Measurements from ENCODE around the gene SENP2.
"Not testable (repeated sequence)": the region's sequence is repeated elsewhere in the genome, so short reads cannot be mapped to it uniquely, and the experiment has no call there.

Gene SENP2

GRCh38 chr3:185594073-185594472 is 8.0 kb downstream of the SENP2 start:
- DNase-seq = no peak

DNA sequence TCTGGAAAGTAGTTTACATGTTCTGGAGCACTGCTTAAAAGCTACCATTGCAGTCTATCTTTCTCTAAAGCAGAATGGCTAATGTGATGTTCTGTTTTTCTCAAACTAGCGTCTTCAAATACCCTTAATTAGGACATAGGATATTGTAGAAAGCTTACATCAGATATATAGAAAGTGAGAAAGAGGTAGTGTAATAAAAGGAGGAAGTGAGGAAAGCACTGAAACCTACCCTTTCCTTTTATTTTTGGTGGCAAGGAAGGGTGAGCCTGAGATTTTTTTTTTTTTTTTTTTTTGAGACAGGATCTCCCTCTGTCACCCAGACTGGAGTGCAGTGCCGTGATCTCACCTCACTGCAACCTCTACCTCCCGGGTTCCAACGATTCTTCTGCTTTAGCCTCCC is 9.4 kb downstream of the SENP2 start:
- no peak for DNase-seq

DNA sequence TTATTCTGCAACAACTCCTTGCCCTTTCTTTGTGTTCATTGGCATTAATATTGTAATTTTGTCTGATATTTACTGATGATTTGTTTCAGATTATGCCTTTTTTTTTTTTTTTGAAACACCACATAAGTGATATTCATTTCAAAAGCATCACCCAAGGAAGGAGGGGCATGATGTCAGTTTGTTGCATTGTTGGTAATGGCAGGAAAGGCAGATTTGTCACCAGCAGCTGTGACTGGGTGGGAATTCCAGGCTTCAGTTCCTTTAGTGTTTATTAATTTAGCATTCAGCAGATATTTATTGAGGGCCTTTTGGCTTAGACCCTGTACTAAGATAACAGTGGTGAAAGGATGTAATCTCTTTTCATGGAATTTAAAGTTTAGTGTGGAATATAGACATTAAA is 19.5 kb downstream of the SENP2 start:
- no peak for DNase-seq

- no peak for DNase-seq
Observed at GRCh38 chr3:185606196-185606595, 20.1 kb downstream of the SENP2 start.

- no peak for DNase-seq
Observed at GRCh38 chr3:185613016-185613415, 26.9 kb downstream of the SENP2 start.

- no peak for DNase-seq
Observed at GRCh38 chr3:185623939-185624665, 38.0 kb downstream of the SENP2 start.

GRCh38 chr3:185625784-185626183 is 39.7 kb downstream of the SENP2 start:
- no peak for DNase-seq

DNA sequence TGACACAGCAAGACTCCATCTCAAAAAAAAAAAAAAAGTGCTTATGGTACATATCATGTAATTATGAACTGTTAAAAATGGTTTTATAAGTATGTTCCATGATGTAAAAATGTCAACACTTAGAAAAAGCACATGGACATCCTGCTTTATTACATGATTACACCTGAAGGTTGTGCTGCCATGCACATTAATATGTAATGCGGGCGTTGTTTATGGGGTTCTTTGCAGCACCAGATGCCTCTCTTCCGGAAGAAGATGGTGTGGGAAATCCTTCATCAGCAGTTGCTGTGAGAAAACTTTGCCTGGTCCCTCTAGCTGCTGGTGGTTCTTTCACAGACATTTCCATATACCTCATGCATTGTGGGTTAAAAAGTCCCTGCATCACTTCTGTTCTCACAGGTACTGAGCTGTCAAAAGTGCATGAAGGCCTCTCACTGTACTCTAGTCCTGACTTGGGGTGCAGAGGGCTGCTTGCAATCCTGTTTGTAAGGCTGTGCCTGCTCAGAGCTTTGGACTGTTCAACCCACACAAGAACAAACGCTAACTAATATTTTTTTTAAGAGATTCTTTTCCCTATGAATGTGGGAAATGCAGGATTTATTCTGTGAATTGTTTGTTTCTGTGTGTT is 43.6 kb downstream of the SENP2 start:
- no peak for DNase-seq

- no peak for DNase-seq
Observed at GRCh38 chr3:185630182-185630622, 44.1 kb downstream of the SENP2 start.

- no peak for DNase-seq
Observed at GRCh38 chr3:185631108-185631507, 45.0 kb downstream of the SENP2 start.

- DNase-seq = no peak
Observed at GRCh38 chr3:185631508-185632206, 45.6 kb downstream of the SENP2 start.

- no peak for DNase-seq
Observed at GRCh38 chr3:185632996-185633395, 46.9 kb downstream of the SENP2 start.

DNA sequence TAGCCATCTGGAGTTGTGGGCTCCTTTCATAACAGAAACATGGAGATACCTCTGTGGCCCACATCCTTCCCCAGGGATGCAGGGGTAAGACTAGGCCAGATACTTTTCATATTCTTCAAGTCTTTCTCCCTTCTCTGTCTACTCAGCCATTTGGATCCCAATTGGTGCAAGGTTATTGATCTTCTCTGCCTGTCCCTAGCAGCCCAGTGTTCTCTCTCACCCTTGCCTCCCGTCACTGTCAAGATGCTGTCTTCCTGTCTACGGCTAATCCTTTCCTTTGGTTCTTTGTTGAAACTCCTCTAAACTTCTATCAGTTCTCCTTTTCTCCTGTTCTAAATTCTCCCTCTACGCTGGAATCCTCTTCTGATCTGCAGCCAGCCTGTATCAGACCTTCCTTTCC is 51.3 kb downstream of the SENP2 start:
- DNase-seq = no peak

- DNase-seq = not testable (repeated sequence)
Observed at GRCh38 chr3:185638651-185639050, 52.6 kb downstream of the SENP2 start.

GRCh38 chr3:185639632-185640206 is 53.6 kb downstream of the SENP2 start:
- no peak for DNase-seq

DNA sequence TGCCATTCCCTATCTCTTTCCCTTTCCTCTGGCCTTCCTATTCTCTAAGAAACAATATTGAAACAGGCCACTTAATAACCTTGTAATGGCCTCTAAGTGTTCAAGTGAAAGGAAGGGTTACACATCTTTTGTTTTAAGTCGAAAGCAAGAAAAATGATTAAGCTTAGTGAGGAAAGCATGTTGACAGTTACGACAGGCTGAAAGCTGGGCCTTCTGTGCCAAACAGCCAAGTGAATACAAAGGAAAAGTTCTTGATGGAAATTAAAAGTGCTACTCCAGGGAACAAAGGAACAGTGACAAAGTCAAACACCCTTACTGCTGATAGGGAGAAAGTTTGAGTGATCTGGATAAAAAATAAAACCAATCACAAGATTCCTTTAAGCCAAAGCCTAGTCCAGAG is 54.2 kb downstream of the SENP2 start:
- DNase-seq = no peak

DNA sequence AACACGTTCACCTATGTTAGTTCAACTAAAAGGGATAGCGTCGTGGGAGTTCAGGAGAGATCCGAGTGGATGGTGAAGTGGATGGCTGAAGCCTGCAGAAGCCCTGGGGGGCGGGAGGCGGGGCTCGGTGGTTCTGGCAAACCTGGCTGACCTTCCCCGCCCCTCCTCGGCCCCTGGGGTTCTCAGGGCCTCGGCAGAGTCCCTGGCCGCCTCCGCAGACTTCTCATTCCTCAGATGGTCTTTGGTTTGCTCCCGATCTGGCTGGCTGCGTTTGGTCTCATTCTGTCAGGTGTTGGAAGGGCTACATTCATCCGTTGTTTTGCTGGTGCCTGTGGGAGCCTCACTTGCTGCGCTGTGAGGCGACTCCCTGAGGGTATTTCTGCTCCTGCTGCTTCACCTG is 59.1 kb downstream of the SENP2 start:
- DNase-seq = not testable (repeated sequence)

DNA sequence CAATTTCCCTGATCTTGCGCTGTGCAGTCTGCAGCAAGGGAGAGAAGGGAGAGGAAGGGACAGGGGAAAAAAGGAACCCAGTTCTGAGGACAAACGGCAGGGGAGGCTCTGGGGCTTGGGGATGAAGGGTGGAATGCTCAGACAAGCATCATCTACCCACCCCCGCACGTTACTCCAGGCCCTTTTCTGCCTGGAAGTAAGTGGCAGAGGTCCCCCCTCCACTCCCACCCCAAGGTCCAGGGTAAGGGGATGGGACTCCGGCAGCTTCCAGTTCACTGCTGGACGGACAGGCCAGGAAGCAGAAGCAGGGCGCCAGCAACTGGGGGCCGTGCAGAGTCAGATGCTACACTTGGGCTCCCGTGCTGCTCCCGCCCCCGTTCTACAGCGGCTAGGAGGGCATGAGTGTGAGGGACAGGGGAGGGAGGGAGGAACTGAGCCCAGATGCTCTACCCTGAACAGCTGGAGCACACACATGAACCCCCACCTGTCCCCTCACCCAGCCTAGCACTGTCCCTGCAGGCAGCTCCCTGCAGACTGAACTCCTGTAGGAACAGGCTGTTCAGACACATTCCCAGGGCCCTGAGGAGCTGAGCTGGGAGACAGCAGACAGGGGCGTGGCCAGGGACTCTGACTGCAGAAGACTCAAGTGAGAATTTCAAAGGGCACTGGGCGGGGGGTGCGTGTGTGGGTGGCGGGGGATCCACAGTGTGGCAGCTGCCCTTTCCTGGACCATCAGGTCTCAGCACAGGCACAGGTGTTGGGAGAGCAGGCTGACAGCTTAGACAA is 59.7 kb downstream of the SENP2 start:
- DNase-seq = no peak

DNA sequence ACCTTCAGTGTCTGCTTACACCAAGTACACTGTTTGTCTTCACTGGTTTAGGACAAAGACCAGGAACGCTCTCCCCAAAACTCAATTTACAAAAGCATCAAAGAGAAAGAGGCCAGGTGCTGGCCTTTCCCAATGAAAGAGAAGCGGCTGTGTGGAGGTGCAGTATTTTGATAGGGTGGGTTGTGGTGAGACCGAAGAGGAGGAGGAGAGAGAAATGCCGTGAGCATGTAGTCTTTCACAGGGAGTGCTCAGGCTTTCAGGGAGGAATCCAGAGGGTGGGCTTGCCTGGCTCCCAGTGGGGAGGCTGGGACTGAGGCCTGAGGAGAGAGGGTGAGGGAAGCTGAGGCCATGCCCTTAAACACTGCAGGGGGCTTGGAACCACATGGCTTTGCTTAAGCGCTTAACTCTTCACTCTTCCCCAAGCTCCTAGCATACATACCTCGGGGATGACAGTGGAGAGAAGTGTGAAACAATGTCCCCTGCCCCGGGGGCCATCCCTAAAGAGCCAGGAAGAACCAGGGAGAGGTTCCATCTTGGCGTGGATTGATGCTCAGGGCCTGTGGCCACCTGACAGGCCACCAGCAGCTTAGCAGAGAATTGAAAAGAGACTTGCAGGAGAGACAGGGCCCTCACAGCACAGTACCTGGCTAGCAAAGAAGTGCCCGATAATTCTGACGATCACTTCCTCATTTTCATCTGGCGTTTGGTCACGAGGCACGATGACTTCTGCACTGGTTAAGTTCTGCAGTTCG is 60.5 kb downstream of the SENP2 start:
- DNase-seq = no peak

DNA sequence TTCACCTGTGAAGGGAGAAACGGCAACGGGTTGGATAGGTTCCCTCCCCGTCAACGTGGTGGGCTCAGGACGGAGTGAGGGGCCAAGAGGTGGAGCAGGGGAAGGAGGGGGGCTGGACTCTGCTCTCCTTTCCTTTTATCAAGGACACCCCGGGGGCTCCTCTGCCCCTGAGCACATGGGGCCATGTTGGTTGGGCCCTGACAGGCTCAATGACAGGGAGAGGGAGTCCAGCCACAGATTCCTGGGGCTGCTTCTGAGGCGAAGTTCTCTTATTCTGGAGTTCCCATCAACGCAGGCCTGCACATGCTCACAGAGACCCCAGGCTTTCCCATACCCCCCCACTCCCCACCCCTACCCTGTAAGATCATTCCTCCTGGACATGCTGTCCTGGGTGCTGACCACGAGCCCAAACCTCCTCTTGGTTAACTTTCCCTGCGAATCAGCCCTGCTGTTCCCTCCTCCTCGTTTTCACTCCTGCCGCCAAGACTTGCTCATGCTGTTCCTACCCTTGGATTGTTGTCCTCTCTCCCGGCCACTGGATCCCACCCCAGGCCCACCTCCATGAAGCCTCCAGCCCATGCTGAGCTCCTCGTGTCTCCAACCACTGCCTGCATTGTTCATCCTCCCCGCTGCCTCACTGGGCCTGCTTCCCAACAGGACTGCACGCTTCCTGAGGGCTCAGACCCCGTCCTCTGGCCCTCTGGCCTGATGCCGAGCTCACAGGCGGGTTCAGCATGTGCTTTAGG is 61.2 kb downstream of the SENP2 start:
- no peak for DNase-seq

DNA sequence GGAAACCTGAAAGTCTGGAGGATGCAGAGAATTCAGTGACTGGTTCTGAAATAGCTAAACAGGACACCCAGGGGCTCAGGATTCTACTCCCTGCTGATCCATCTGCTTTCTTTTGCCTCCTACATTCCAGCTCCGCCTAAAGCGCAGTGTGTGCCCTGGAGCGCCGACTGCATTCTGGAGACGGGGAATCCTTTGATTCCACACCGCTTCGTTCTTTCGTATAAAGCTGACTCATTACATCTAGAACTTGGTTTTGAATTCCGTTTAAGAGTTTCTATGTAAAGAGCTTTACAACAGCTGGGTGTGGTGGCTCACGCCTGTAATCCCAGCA is 61.8 kb downstream of the SENP2 start:
- no peak for DNase-seq

DNA sequence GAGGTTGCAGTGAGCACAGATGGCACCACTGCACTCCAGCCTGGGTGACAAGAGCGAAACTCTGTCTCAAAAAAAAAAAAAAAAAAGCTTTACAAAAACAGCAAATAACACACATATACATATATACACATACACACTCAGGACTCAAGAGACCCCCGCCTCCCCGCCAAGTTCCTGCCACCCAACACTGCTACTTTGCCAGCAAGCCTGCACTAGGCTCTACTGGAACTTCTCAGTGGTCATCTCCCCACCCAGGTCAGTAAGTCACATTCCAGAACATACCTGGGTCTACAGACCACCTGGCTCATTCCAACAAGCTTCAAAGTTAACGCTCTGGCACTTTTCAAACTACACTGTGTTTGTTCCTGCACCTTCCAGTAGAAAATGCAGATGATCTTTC is 62.3 kb downstream of the SENP2 start:
- DNase-seq = no peak
